Endothelial cell of umbilical vein (primary cell): ENCODE results near the gene TOP3B. TPM values are rescaled to one million over a fixed set of nuclear protein-coding genes. Genes with fewer than 3 reads are reported as not detected.

Source experiments
- BruUV-seq: library from RNA; stranded (reverse); fragments of 400-500 nt; replicated peaks from 2 replicates; lab custom pipeline; 2021; lab: Mats Ljungman, UMichigan
- CTCF ChIA-PET: fragments of 300-600, 350-600 bp; sonication (Branson Sonifier 250); formaldehyde crosslinking; loops from one replicate; lab custom pipeline; 2021; ENCODE audit warnings: antibody characterized with exemption, inconsistent platforms; lab: Charles Lee
- POLR2A ChIA-PET: fragments of 300-600, 350-600 bp; sonication (Branson Sonifier 250); formaldehyde crosslinking; loops from one replicate; lab custom pipeline; 2021; ENCODE audit warnings: antibody characterized with exemption, inconsistent platforms; lab: Charles Lee
- DNase-seq: peaks from one replicate; pipeline ENCODE4 v3.0.0-alpha.2; 2011; ENCODE audit warnings: low read depth, low spot score
- FAIRE-seq: peaks from 2 replicates; lab custom pipeline; 2011; peaks lifted over from hg19 to GRCh38; lab: Jason Lieb, UNC
- H2AFZ ChIP-seq: 2 replicates; pipeline ENCODE4 v1.6.0; 2012; ENCODE audit warnings: low read depth, low read length, control low read depth, inconsistent platforms
- H3K27ac ChIP-seq: 2 replicates; pipeline ENCODE4 v1.5.1; 2011; ENCODE audit warnings: low read depth, mild to moderate bottlenecking, control low read depth, low read length, moderate library complexity; ENCODE audit not compliant: insufficient read depth
- H3K27me3 ChIP-seq, 2 experiments: 2 replicates each; pipeline versions ENCODE4 v1.6.0 to v1.6.1; 2011; ENCODE audit warnings: low read length in 2 of 2, mixed read lengths in 1 of 2; ENCODE audit not compliant: control insufficient read depth in 2 of 2, insufficient read depth in 2 of 2
- H3K36me3 ChIP-seq, 2 experiments: 2 replicates in 1 of 2; 3 replicates in 1 of 2; pipeline ENCODE4 v1.5.1; 2011; ENCODE audit warnings: low read length in 2 of 2, mild to moderate bottlenecking in 1 of 2, moderate library complexity in 1 of 2; ENCODE audit not compliant: control insufficient read depth in 2 of 2, insufficient read depth in 2 of 2; ENCODE audit errors: extremely low read depth in 1 of 2
- H3K4me1 ChIP-seq: 3 replicates; pipeline ENCODE4 v1.5.1; 2011; ENCODE audit warnings: mild to moderate bottlenecking, low read length; ENCODE audit not compliant: control insufficient read depth, insufficient read depth; ENCODE audit errors: extremely low read depth
- H3K4me2 ChIP-seq: 2 replicates; pipeline ENCODE4 v1.6.1; 2011; ENCODE audit warnings: low read length, control low read depth, mixed read lengths; ENCODE audit not compliant: insufficient read depth
- H3K4me3 ChIP-seq, 3 experiments: fragments of 200-600 bp in 1 of 3; sonication (generic), shearing (Covaris generic) in 1 of 3; replicated peaks in 1 of 3; 2 replicates each; pipeline ENCODE4 v1.5.1; 2011 to 2016; ENCODE audit warnings: control low read depth in 3 of 3, low read length in 3 of 3, mild to moderate bottlenecking in 2 of 3, inconsistent platforms in 1 of 3, low read depth in 1 of 3, moderate library complexity in 1 of 3; ENCODE audit not compliant: insufficient read depth in 1 of 3
- H3K79me2 ChIP-seq: 2 replicates; pipeline ENCODE4 v1.6.0; 2012; ENCODE audit warnings: low read length, inconsistent platforms; ENCODE audit not compliant: control insufficient read depth, insufficient read depth
- H3K9ac ChIP-seq: replicated peaks from 2 replicates; pipeline ENCODE3; 2011; ENCODE audit warnings: low read length, control low read depth; ENCODE audit not compliant: insufficient read depth; ENCODE audit errors: extremely low read depth
- H3K9me1 ChIP-seq: replicated peaks from 3 replicates; pipeline ENCODE4 v1.6.0; 2011; ENCODE audit warnings: mild to moderate bottlenecking, low read length; ENCODE audit not compliant: control insufficient read depth, insufficient read depth; ENCODE audit errors: extremely low read depth
- H3K9me3 ChIP-seq: replicated peaks from 2 replicates; pipeline ENCODE4 v1.5.1; 2012; ENCODE audit warnings: low read length, inconsistent platforms; ENCODE audit not compliant: control insufficient read depth, insufficient read depth
- H4K20me1 ChIP-seq: replicated peaks from 2 replicates; pipeline ENCODE3; 2011; ENCODE audit warnings: mild to moderate bottlenecking, low read length; ENCODE audit not compliant: control insufficient read depth, insufficient read depth; ENCODE audit errors: extremely low read depth
- EZH2 ChIP-seq: IDR thresholded peaks from 2 replicates; pipeline ENCODE4 v1.6.1; 2012; ENCODE audit warnings: borderline replicate concordance, low read depth, mild to moderate bottlenecking, moderate library complexity, low read length, inconsistent platforms; ENCODE audit not compliant: severe bottlenecking
- FOS ChIP-seq: IDR thresholded peaks from 2 replicates; pipeline ENCODE4 v1.6.1; 2011; ENCODE audit warnings: mild to moderate bottlenecking, low read length, moderate library complexity, borderline replicate concordance; ENCODE audit not compliant: insufficient read depth
- GATA2 ChIP-seq: IDR thresholded peaks from 2 replicates; pipeline ENCODE4 v1.7.0; 2011; ENCODE audit warnings: low read depth, mild to moderate bottlenecking, moderate library complexity, mixed read lengths, low read length; ENCODE audit not compliant: insufficient read length, insufficient read depth
- JUN ChIP-seq: IDR thresholded peaks from 2 replicates; pipeline ENCODE4 v1.6.1; 2011; ENCODE audit warnings: borderline replicate concordance, low read depth; ENCODE audit not compliant: insufficient read length, insufficient read depth
- MAX ChIP-seq: IDR thresholded peaks from 2 replicates; pipeline ENCODE4 v1.6.1; 2011; ENCODE audit not compliant: insufficient read depth, insufficient read length
- MYC ChIP-seq: IDR thresholded peaks from one replicate; pipeline ENCODE4 v1.6.1; 2011; ENCODE audit warnings: mild to moderate bottlenecking, low read depth, low read length
- POLR2A ChIP-seq: IDR thresholded peaks from 2 replicates; pipeline ENCODE4 v1.6.1; 2012; ENCODE audit warnings: low read depth, mild to moderate bottlenecking, control low read depth, low read length
- POLR2AphosphoS5 ChIP-seq: IDR thresholded peaks from 2 replicates; pipeline ENCODE4 v1.6.1; 2012; ENCODE audit warnings: low read depth, mild to moderate bottlenecking, control low read depth, low read length, moderate library complexity; ENCODE audit not compliant: insufficient read depth
- dilution Hi-C: fragments of 300-500 bp; cut with MboI; formaldehyde crosslinking; loops from one replicate; pipeline ENCODE4 v1.15.0; 2019; ENCODE audit warnings: low sequenced_read_pairs; ENCODE audit not compliant: extremely low pct_ligation_motif_present
- intact Hi-C: fragments of 100-400 bp; cut with micrococcal nuclease; formaldehyde crosslinking; loops from one replicate; pipeline ENCODE4 v1.10.0; 2022
- polyA plus RNA-seq, 4 experiments: library from polyadenylated mRNA; depleted of rRNA in 3 of 4; stranded (reverse) in 3 of 4; unstranded in 1 of 4; fragments of >200 nt; gene quantifications; 2 replicates each; pipeline versions ENCODE4 v1.2.1 to v1.2.3, GENCODE V29; 2011 to 2012; ENCODE audit warnings: missing spikeins in 1 of 4
- total RNA-seq: library from RNA; stranded (reverse); gene quantifications from 2 replicates; pipeline ENCODE4 v1.2.3, GENCODE V29; 2021
- TF ChIP-seq, protein P1 (sequence below), 2 donors: IDR thresholded peaks; 1 replicate in 1 of 2; 2 replicates in 1 of 2; pipeline ENCODE4 v1.5.1; 2011; ENCODE audit warnings: low read length in 2 of 2, mild to moderate bottlenecking in 2 of 2, moderate library complexity in 2 of 2, control low read depth in 1 of 2, inconsistent platforms in 1 of 2, low read depth in 1 of 2; ENCODE audit not compliant: insufficient read depth in 1 of 2; ENCODE audit errors: extremely low read depth in 1 of 2

TOP3B gene
- total and polyA plus RNA-seq, 2 donors (not counting 3 experiments of a cell fraction or from before 2014, with no cell fraction given) = 25.2 to 56.5 TPM

GRCh38 chr22:22005945-22006595 is 23.5 kb upstream of the TOP3B start:
- peaks cover 13 to 24% of the 10 kb centered on the region in 2 experiments for H3K27me3 ChIP-seq
- no peak overlapping the region for H3K4me3 ChIP-seq
- DNase-seq = no peak
- no peak overlapping the region for H3K9ac ChIP-seq
- TF ChIP-seq EZH2 = no peak
- TF ChIP-seq, protein P1, sequence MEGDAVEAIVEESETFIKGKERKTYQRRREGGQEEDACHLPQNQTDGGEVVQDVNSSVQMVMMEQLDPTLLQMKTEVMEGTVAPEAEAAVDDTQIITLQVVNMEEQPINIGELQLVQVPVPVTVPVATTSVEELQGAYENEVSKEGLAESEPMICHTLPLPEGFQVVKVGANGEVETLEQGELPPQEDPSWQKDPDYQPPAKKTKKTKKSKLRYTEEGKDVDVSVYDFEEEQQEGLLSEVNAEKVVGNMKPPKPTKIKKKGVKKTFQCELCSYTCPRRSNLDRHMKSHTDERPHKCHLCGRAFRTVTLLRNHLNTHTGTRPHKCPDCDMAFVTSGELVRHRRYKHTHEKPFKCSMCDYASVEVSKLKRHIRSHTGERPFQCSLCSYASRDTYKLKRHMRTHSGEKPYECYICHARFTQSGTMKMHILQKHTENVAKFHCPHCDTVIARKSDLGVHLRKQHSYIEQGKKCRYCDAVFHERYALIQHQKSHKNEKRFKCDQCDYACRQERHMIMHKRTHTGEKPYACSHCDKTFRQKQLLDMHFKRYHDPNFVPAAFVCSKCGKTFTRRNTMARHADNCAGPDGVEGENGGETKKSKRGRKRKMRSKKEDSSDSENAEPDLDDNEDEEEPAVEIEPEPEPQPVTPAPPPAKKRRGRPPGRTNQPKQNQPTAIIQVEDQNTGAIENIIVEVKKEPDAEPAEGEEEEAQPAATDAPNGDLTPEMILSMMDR (IDR thresholded peaks at IDR 0.05; ENCODE audit: extremely low read depth in 1 of 2, insufficient read depth in 1 of 2, low read depth in 1 of 2, low read length in 2 of 2) = no peak
- no peaks in the 10 kb centered on the region for H3K9me1 ChIP-seq
- H2AFZ ChIP-seq = no peak overlapping the region
- H3K79me2 ChIP-seq = no peaks in the 10 kb centered on the region
- intact Hi-C loops (no loop called here), dilution Hi-C loops (no loop called here)
- no TSS peak for BruUV-seq
- CTCF ChIA-PET = interaction anchor here (0.6 to 1.8 kb wide), 3 partner anchors 8 to 55 kb away, joined by 3 read pairs; no protein-coding TSS in a partner anchor
- no peaks in the 10 kb centered on the region for H3K4me1 ChIP-seq
- no peak for FAIRE-seq
- H3K4me2 ChIP-seq = no peak overlapping the region
- no peaks in the 10 kb centered on the region for H4K20me1 ChIP-seq
- H3K36me3 ChIP-seq = no peaks in the 10 kb centered on the region
- POLR2A ChIA-PET = no interaction called here
- H3K9me3 ChIP-seq = no peaks in the 10 kb centered on the region
- no peak overlapping the region for H3K27ac ChIP-seq

DNA sequence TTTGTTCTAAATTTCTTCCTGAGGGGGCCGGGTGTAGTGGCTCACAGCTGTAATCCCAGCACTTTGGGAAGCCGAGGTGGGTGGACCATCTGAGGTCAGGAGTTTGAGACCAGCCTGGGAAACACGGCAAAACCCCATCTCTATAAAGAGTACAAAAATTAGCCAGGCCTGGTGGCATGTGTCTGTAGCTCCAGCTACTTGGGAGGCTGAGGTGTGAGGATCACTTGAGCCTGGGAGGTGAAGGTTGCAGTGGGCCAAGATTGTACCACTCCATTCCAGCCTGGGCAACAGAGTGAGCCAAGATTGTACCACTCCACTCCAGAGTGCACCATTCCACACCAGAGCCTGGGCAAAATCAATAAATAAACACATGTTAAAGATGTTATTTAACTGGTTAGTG is 20.6 kb upstream of the TOP3B start:
- Histone ChIP-seq H3K4me3 (no peak overlapping the region), H2AFZ (no peak overlapping the region), H3K36me3 (no peaks in the 10 kb centered on the region), H4K20me1 (no peaks in the 10 kb centered on the region), H3K4me2 (no peak overlapping the region), H3K9me3 (no peaks in the 10 kb centered on the region), H3K4me1 (no peaks in the 10 kb centered on the region), H3K9me1 (no peaks in the 10 kb centered on the region), H3K27ac (no peak overlapping the region), H3K27me3 (peaks cover 8 to 20% of the 10 kb centered on the region in 2 experiments), H3K9ac (no peak overlapping the region), H3K79me2 (no peaks in the 10 kb centered on the region)
- ChIA-PET CTCF (no interaction called here), POLR2A (no interaction called here)
- FAIRE-seq (no peak), DNase-seq (no peak)
- TF ChIP-seq POLR2AphosphoS5 (no peak), POLR2A (no peak), FOS (no peak), EZH2 (no peak), MAX (no peak), MYC (no peak), GATA2 (no peak), JUN (no peak)
- TF ChIP-seq, protein P1 (IDR thresholded peaks at IDR 0.05; ENCODE audit: extremely low read depth in 1 of 2, insufficient read depth in 1 of 2, low read depth in 1 of 2, low read length in 2 of 2) = no peak
- intact Hi-C loops = no loop called here
- BruUV-seq = no TSS peak
- dilution Hi-C loops = no loop called here
